K562 (cell line): ENCODE data around the gene PTPN13. TPM values are rescaled to one million over a fixed set of nuclear protein-coding genes. Genes with fewer than 3 reads are reported as not detected.
A peak's percentile ranks its signal among the peaks of the same experiment; 100 is the strongest.

ENCODE experiments used
- ATAC-seq: fragments of 200-7000 bp; cut with Tn5 transposase; 3 replicates; pipeline ENCODE4 v1.9.1; 2020; ENCODE audit warnings: moderate library complexity
- BruUV-seq: library from RNA; stranded (reverse); fragments of 400-500 nt; replicated peaks from 2 replicates; lab custom pipeline; 2021; lab: Mats Ljungman, UMichigan
- CTCF ChIA-PET: fragments of 300-600 bp; formaldehyde crosslinking; extraction: SDS; loops from one replicate; lab custom pipeline; 2021; ENCODE audit warnings: low intra/inter-chr PET ratio; lab: Yijun Ruan, JAX
- POLR2A ChIA-PET: fragments of 300-600, 350-650 bp; sonication (Branson Sonifier 250); formaldehyde crosslinking; extraction: SDS; loops from one replicate; lab custom pipeline; 2021; ENCODE audit warnings: antibody characterized with exemption, inconsistent platforms; lab: Yijun Ruan, JAX
- DNase-seq, 4 experiments: peaks; one replicate each; pipeline versions ENCODE4 v3.0.0 to v3.0.0-alpha.2; 2011 to 2018; ENCODE audit warnings: low spot score in 3 of 4, mixed read lengths in 3 of 4; ENCODE audit errors: extremely low read depth in 1 of 4
- FAIRE-seq: peaks from 2 replicates; lab custom pipeline; 2011; peaks lifted over from hg19 to GRCh38; lab: Jason Lieb, UNC
- H2AFZ ChIP-seq: 2 replicates; pipeline ENCODE4 v1.6.0; 2011; ENCODE audit warnings: low read depth, low read length, control low read depth, inconsistent platforms
- H3K27ac ChIP-seq: fragments of 200-600 bp; 3 replicates; pipeline ENCODE4 v1.8.0; 2011; ENCODE audit warnings: low read depth, mild to moderate bottlenecking, control low read depth, inconsistent platforms, low read length, moderate library complexity, mixed read lengths; ENCODE audit errors: extremely low read depth
- H3K27me3 ChIP-seq, 2 experiments: fragments of 300-600 bp in 1 of 2; 2 replicates in 1 of 2; 3 replicates in 1 of 2; pipeline versions ENCODE4 v1.6.0 to v1.8.0; 2011; ENCODE audit warnings: inconsistent platforms in 2 of 2, low read length in 2 of 2, mild to moderate bottlenecking in 1 of 2, mixed read lengths in 1 of 2, moderate library complexity in 1 of 2; ENCODE audit not compliant: control insufficient read depth in 2 of 2, insufficient read depth in 2 of 2
- H3K36me3 ChIP-seq: fragments of 300-600 bp; 3 replicates; pipeline ENCODE4 v1.8.0; 2011; ENCODE audit warnings: mild to moderate bottlenecking, low read length, inconsistent platforms; ENCODE audit not compliant: control insufficient read depth, insufficient read depth
- H3K4me1 ChIP-seq, 2 experiments: fragments of 200-600 bp in 1 of 2; replicated peaks in 1 of 2; 2 replicates in 1 of 2; 3 replicates in 1 of 2; pipeline versions ENCODE4 v1.5.1 to v1.8.0; 2011; ENCODE audit warnings: inconsistent platforms in 2 of 2, low read length in 2 of 2, mild to moderate bottlenecking in 1 of 2, mixed read lengths in 1 of 2, moderate library complexity in 1 of 2; ENCODE audit not compliant: control insufficient read depth in 2 of 2, insufficient read depth in 2 of 2
- H3K4me2 ChIP-seq: 2 replicates; pipeline ENCODE4 v1.6.1; 2011; ENCODE audit warnings: low read length, control low read depth, inconsistent platforms, mixed read lengths; ENCODE audit not compliant: insufficient read depth
- H3K4me3 ChIP-seq: fragments of 200-600 bp; sonication (generic), shearing (Covaris generic); 2 replicates; pipeline ENCODE4 v1.5.1; 2016; ENCODE audit warnings: control low read depth, inconsistent platforms
- H3K79me2 ChIP-seq: fragments of 200-600 bp; 3 replicates; pipeline ENCODE4 v1.8.0; 2011; ENCODE audit warnings: low read length, inconsistent platforms; ENCODE audit not compliant: control insufficient read depth, insufficient read depth
- H3K9ac ChIP-seq, 2 experiments: 2 replicates each; pipeline versions ENCODE4 v1.6.0 to v1.6.1; 2011; ENCODE audit warnings: low read depth in 2 of 2, low read length in 2 of 2, control low read depth in 1 of 2, inconsistent platforms in 1 of 2, mild to moderate bottlenecking in 1 of 2, mixed read lengths in 1 of 2; ENCODE audit not compliant: insufficient read depth in 1 of 2
- H3K9me1 ChIP-seq: one replicate; pipeline ENCODE4 v1.6.0; 2011; ENCODE audit warnings: inconsistent platforms, mild to moderate bottlenecking, low read length, moderate library complexity; ENCODE audit not compliant: control insufficient read depth, insufficient read depth
- H3K9me3 ChIP-seq: replicated peaks from 2 replicates; pipeline ENCODE4 v1.5.1; 2011; ENCODE audit warnings: low read depth, low read length, inconsistent platforms; ENCODE audit not compliant: control insufficient read depth, insufficient read depth
- H4K20me1 ChIP-seq: replicated peaks from 2 replicates; pipeline ENCODE4 v1.6.1; 2011; ENCODE audit warnings: low read length, inconsistent platforms, mixed read lengths; ENCODE audit not compliant: control insufficient read depth, insufficient read depth
- FOXK2 ChIP-seq, 2 experiments: fragments of 450-650 bp; IDR thresholded peaks in 1 of 2; conservative IDR thresholded peaks in 1 of 2; 2 replicates each; pipeline ENCODE4 v1.6.1; 2016; ENCODE audit warnings: low read depth in 2 of 2, mild to moderate bottlenecking in 1 of 2
- LCOR ChIP-seq: sonication (generic); formaldehyde crosslinking; IDR thresholded peaks from 2 replicates; pipeline ENCODE4 v1.8.0; 2022; ENCODE audit warnings: mild to moderate bottlenecking, missing genetic modification reagents
- RFX1 ChIP-seq: fragments of 450-650 bp; IDR thresholded peaks from 2 replicates; pipeline ENCODE4 v1.6.1; 2016; ENCODE audit warnings: mild to moderate bottlenecking, moderate library complexity
- RFX5 ChIP-seq: IDR thresholded peaks from 2 replicates; pipeline ENCODE4 v1.6.1; 2011; ENCODE audit warnings: low read depth, mild to moderate bottlenecking, improper control_type of control experiment, low read length
- WGBS: fragments of 100-300 bp; shearing (Covaris generic); methylation state at CpG from one replicate; pipeline ENCODE4 v1.1.6; 2016; ENCODE audit warnings: low coverage, mixed read lengths; ENCODE audit not compliant: insufficient coverage; ENCODE audit errors: missing lambda C conversion rate; 5-methylcytosine and 5-hydroxymethylcytosine counted together
- in situ Hi-C: fragments of 300-500 bp; cut with MboI; formaldehyde crosslinking; loops from 4 replicates; pipeline ENCODE4 v1.15.0; 2018; ENCODE audit warnings: inconsistent platforms, mixed read lengths
- intact Hi-C: fragments of 100-400 bp; cut with micrococcal nuclease; formaldehyde crosslinking; loops from 2 replicates; pipeline ENCODE4 v1.14.2; 2022
- polyA plus RNA-seq, 8 experiments: library from polyadenylated mRNA; depleted of rRNA in 4 of 8; stranded (reverse) in 5 of 8; unstranded in 3 of 8; fragments of >200 nt; fragmentation: Nextera tagmentation in 2 of 8; fragmentation: Illumina TruSeq in 1 of 8; extraction: Ambion mirVana in 2 of 8; extraction: Trizol in 1 of 8; gene quantifications; 2 replicates each; pipeline versions ENCODE4 v1.2.1 to v1.2.3, GENCODE V29; 2011 to 2014; ENCODE audit warnings: inconsistent platforms in 1 of 8, missing spikeins in 1 of 8
- total RNA-seq, 7 experiments: library from RNA; depleted of rRNA in 6 of 7; stranded (reverse); fragments of >200 nt in 6 of 7; fragmentation: Illumina TruSeq in 2 of 7; extraction: Trizol in 2 of 7; gene quantifications; 2 replicates each; pipeline versions ENCODE4 v1.2.1 to v1.2.3, GENCODE V29; 2011 to 2021; ENCODE audit warnings: low replicate concordance in 1 of 7
- TF ChIP-seq, protein P1 (sequence below): sonication (generic); formaldehyde crosslinking; IDR thresholded peaks from 2 replicates; pipeline ENCODE4 v1.8.1; 2023; ENCODE audit warnings: missing genetic modification reagents, mild to moderate bottlenecking, borderline replicate concordance
- TF ChIP-seq, protein P2 (sequence below): fragments of 200-800 bp; sonication (Bioruptor generic); IDR thresholded peaks from 2 replicates; pipeline ENCODE4 v1.6.1; 2017; ENCODE audit warnings: missing genetic modification characterization, missing compliant biosample characterization
- TF ChIP-seq, protein P3 (sequence below): fragments of 250-450 bp; sonication (Bioruptor Pico); IDR thresholded peaks from 2 replicates; pipeline ENCODE4 v1.9.0; 2021; ENCODE audit warnings: mild to moderate bottlenecking
- TF ChIP-seq, protein P4 (sequence below): fragments of 450-650 bp; IDR thresholded peaks from 2 replicates; pipeline ENCODE4 v1.6.1; 2016

PTPN13 gene
- total and polyA plus RNA-seq, 9 of the 15 experiments (the other 6 are each of a cell fraction or from before 2014, with no cell fraction given), result 0.33 TPM; not detected in 8

- no peaks in the 10 kb centered on the region for H3K4me1 ChIP-seq
- no peaks in the 10 kb centered on the region for H3K79me2 ChIP-seq
- H4K20me1 ChIP-seq, result no peaks in the 10 kb centered on the region
- H2AFZ ChIP-seq, result no peak overlapping the region
- DNase-seq (peak in 2 of 4 experiments; percentile 6 to 9), ATAC-seq (no peak), FAIRE-seq (peak; percentile 58)
- H3K27ac ChIP-seq, result no peak overlapping the region
- CTCF ChIA-PET, result no interaction called here
- H3K9me3 ChIP-seq, result no peaks in the 10 kb centered on the region
- 0% methylated on average over 3 of the region's 3 CpGs for WGBS
- in situ Hi-C loops (no loop called here), intact Hi-C loops (loop anchor here (5.0 kb wide), 1 partner anchor 322 kb away; no protein-coding TSS in a partner anchor)
- H3K4me3 ChIP-seq, result no peak overlapping the region
- H3K9me1 ChIP-seq, result no peaks in the 10 kb centered on the region
- TF ChIP-seq FOXK2 (conservative IDR thresholded peaks at IDR 0.05 in 1 of 2, IDR thresholded peaks at IDR 0.05 in 1 of 2; ENCODE audit: low read depth in 2 of 2), result no peak
- TF ChIP-seq, protein P1, sequence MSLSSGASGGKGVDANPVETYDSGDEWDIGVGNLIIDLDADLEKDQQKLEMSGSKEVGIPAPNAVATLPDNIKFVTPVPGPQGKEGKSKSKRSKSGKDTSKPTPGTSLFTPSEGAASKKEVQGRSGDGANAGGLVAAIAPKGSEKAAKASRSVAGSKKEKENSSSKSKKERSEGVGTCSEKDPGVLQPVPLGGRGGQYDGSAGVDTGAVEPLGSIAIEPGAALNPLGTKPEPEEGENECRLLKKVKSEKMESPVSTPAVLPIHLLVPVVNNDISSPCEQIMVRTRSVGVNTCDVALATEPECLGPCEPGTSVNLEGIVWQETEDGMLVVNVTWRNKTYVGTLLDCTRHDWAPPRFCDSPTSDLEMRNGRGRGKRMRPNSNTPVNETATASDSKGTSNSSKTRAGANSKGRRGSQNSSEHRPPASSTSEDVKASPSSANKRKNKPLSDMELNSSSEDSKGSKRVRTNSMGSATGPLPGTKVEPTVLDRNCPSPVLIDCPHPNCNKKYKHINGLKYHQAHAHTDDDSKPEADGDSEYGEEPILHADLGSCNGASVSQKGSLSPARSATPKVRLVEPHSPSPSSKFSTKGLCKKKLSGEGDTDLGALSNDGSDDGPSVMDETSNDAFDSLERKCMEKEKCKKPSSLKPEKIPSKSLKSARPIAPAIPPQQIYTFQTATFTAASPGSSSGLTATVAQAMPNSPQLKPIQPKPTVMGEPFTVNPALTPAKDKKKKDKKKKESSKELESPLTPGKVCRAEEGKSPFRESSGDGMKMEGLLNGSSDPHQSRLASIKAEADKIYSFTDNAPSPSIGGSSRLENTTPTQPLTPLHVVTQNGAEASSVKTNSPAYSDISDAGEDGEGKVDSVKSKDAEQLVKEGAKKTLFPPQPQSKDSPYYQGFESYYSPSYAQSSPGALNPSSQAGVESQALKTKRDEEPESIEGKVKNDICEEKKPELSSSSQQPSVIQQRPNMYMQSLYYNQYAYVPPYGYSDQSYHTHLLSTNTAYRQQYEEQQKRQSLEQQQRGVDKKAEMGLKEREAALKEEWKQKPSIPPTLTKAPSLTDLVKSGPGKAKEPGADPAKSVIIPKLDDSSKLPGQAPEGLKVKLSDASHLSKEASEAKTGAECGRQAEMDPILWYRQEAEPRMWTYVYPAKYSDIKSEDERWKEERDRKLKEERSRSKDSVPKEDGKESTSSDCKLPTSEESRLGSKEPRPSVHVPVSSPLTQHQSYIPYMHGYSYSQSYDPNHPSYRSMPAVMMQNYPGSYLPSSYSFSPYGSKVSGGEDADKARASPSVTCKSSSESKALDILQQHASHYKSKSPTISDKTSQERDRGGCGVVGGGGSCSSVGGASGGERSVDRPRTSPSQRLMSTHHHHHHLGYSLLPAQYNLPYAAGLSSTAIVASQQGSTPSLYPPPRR (CRISPR knock-in tag), result no peak
- TF ChIP-seq, protein P2, sequence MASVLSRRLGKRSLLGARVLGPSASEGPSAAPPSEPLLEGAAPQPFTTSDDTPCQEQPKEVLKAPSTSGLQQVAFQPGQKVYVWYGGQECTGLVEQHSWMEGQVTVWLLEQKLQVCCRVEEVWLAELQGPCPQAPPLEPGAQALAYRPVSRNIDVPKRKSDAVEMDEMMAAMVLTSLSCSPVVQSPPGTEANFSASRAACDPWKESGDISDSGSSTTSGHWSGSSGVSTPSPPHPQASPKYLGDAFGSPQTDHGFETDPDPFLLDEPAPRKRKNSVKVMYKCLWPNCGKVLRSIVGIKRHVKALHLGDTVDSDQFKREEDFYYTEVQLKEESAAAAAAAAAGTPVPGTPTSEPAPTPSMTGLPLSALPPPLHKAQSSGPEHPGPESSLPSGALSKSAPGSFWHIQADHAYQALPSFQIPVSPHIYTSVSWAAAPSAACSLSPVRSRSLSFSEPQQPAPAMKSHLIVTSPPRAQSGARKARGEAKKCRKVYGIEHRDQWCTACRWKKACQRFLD (CRISPR knock-in tag), result no peak
- TF ChIP-seq, protein P3, sequence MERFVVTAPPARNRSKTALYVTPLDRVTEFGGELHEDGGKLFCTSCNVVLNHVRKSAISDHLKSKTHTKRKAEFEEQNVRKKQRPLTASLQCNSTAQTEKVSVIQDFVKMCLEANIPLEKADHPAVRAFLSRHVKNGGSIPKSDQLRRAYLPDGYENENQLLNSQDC, result no peak
- peak; percentile 60 for TF ChIP-seq RFX1
- TF ChIP-seq, protein P4, sequence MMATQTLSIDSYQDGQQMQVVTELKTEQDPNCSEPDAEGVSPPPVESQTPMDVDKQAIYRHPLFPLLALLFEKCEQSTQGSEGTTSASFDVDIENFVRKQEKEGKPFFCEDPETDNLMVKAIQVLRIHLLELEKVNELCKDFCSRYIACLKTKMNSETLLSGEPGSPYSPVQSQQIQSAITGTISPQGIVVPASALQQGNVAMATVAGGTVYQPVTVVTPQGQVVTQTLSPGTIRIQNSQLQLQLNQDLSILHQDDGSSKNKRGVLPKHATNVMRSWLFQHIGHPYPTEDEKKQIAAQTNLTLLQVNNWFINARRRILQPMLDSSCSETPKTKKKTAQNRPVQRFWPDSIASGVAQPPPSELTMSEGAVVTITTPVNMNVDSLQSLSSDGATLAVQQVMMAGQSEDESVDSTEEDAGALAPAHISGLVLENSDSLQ, result peak; percentile 54; the same call in 1 of the 2 replicates
- TF ChIP-seq LCOR (CRISPR knock-in tag), result no peak
- no peak for TF ChIP-seq RFX5
- POLR2A ChIA-PET, result no interaction called here
- no peaks in the 10 kb centered on the region for H3K27me3 ChIP-seq
- BruUV-seq, result no TSS peak
- no peaks in the 10 kb centered on the region for H3K36me3 ChIP-seq
- H3K4me2 ChIP-seq, result no peak overlapping the region
- H3K9ac ChIP-seq, result no peak overlapping the region
Observed at GRCh38 chr4:86818841-86819240, 224.7 kb downstream of the PTPN13 start.
